Dendritic cell treated with granulocyte-macrophage colony-stimulating factor and Interleukin-4, amounts not matched to agents 40 ng/mL and 50 ng/mL, for 4 days (primary cell): ENCODE results near the gene LIPT2.

ENCODE experiments used
- H3K27ac Mint-ChIP-seq: one replicate; pipeline ENCODE4 v1.8.0; 2022; ENCODE audit warnings: mild to moderate bottlenecking, mixed read lengths
- H3K27me3 Mint-ChIP-seq: one replicate; pipeline ENCODE4 v1.8.0; 2022; ENCODE audit warnings: mild to moderate bottlenecking, mixed read lengths
- H3K36me3 Mint-ChIP-seq: one replicate; pipeline ENCODE4 v1.8.0; 2022; ENCODE audit warnings: low read depth, mixed read lengths
- H3K4me1 Mint-ChIP-seq: one replicate; pipeline ENCODE4 v1.8.0; 2022; ENCODE audit warnings: low read depth, mixed read lengths
- H3K4me3 Mint-ChIP-seq: one replicate; pipeline ENCODE4 v1.8.0; 2022; ENCODE audit warnings: mild to moderate bottlenecking, moderate library complexity, mixed read lengths
- H3K9me3 Mint-ChIP-seq: one replicate; pipeline ENCODE4 v1.8.0; 2022; ENCODE audit warnings: mixed read lengths
- intact Hi-C: fragments of 100-400 bp; cut with micrococcal nuclease; formaldehyde crosslinking; loops from one replicate; pipeline ENCODE4 v1.15.0; 2022

LIPT2 gene

GRCh38 chr11:74449369-74449931 lies 44.1 kb downstream of the LIPT2 start:
- Mint-ChIP-seq H3K27me3 (no peaks in the 10 kb centered on the region), H3K4me3 (no peak overlapping the region), H3K9me3 (no peaks in the 10 kb centered on the region), H3K4me1 (peaks cover 46% of the 10 kb centered on the region), H3K27ac (peak overlapping the region; percentile 63), H3K36me3 (no peaks in the 10 kb centered on the region)
- intact Hi-C loops = loop anchor here (1.0 to 10.0 kb wide), 4 partner anchors 44 to 485 kb away; partner anchors contain the start of gene LIPT2

GRCh38 chr11:74447720-74448119 lies 45.8 kb downstream of the LIPT2 start:
- H3K4me3 Mint-ChIP-seq = no peak overlapping the region
- H3K4me1 Mint-ChIP-seq = peaks cover 42% of the 10 kb centered on the region
- intact Hi-C loops = loop anchor here (10.0 kb wide), 1 partner anchor 483 kb away; no protein-coding TSS in a partner anchor
- H3K27ac Mint-ChIP-seq = no peak overlapping the region
- H3K36me3 Mint-ChIP-seq = no peaks in the 10 kb centered on the region
- H3K27me3 Mint-ChIP-seq = no peaks in the 10 kb centered on the region
- no peaks in the 10 kb centered on the region for H3K9me3 Mint-ChIP-seq

GRCh38 chr11:74446532-74446938 lies 47.0 kb downstream of the LIPT2 start:
- Mint-ChIP-seq H3K36me3 (no peaks in the 10 kb centered on the region), H3K4me1 (peaks cover 31% of the 10 kb centered on the region), H3K27ac (no peak overlapping the region), H3K9me3 (no peaks in the 10 kb centered on the region), H3K27me3 (no peaks in the 10 kb centered on the region), H3K4me3 (no peak overlapping the region)
- intact Hi-C loops = loop anchor here (10.0 kb wide), 1 partner anchor 482 kb away; no protein-coding TSS in a partner anchor

- H3K4me1 Mint-ChIP-seq = peaks cover 16% of the 10 kb centered on the region
- no peak overlapping the region for H3K4me3 Mint-ChIP-seq
- intact Hi-C loops = loop anchor here (10.0 kb wide), 1 partner anchor 479 kb away; no protein-coding TSS in a partner anchor
- H3K27ac Mint-ChIP-seq = peak overlapping the region; percentile 14
- H3K27me3 Mint-ChIP-seq = no peaks in the 10 kb centered on the region
- peaks cover 13% of the 10 kb centered on the region for H3K9me3 Mint-ChIP-seq
- no peaks in the 10 kb centered on the region for H3K36me3 Mint-ChIP-seq
These were observed 49.2 kb downstream of the LIPT2 start for GRCh38 chr11:74444173-74444826.

- Mint-ChIP-seq H3K9me3 (peaks cover 13% of the 10 kb centered on the region), H3K4me3 (no peak overlapping the region), H3K36me3 (no peaks in the 10 kb centered on the region), H3K4me1 (peaks cover 11% of the 10 kb centered on the region), H3K27ac (no peak overlapping the region), H3K27me3 (no peaks in the 10 kb centered on the region)
- intact Hi-C loops = loop anchor here (10.0 kb wide), 1 partner anchor 478 kb away; no protein-coding TSS in a partner anchor
These were observed 50.3 kb downstream of the LIPT2 start for GRCh38 chr11:74443071-74443864.

GRCh38 chr11:74442636-74443035 lies 50.9 kb downstream of the LIPT2 start:
- Mint-ChIP-seq H3K36me3 (no peaks in the 10 kb centered on the region), H3K27ac (no peak overlapping the region), H3K4me3 (no peak overlapping the region), H3K27me3 (no peaks in the 10 kb centered on the region), H3K4me1 (peaks cover 11% of the 10 kb centered on the region), H3K9me3 (peaks cover 13% of the 10 kb centered on the region)
- intact Hi-C loops = loop anchor here (10.0 kb wide), 1 partner anchor 478 kb away; no protein-coding TSS in a partner anchor
